Hepatocyte (in vitro differentiated cells): Measurements from ENCODE around the gene ADAMTS14. TPM values are rescaled to one million over a fixed set of nuclear protein-coding genes. Genes with fewer than 3 reads are reported as not detected.

Source experiments
- DNase-seq: peaks from one replicate; pipeline ENCODE4 v3.0.0-alpha.2; 2016; ENCODE audit warnings: low spot score
- H2AFZ ChIP-seq: fragments of 200-600 bp; sonication (generic); 2 replicates; pipeline ENCODE4 v1.6.0; 2016; ENCODE audit warnings: antibody characterized with exemption, mild to moderate bottlenecking
- H3K27ac ChIP-seq: fragments of 200-600 bp; sonication (generic); 2 replicates; pipeline ENCODE4 v1.5.1; 2016; ENCODE audit warnings: mild to moderate bottlenecking
- H3K27me3 ChIP-seq: fragments of 200-600 bp; sonication (generic); 2 replicates; pipeline ENCODE4 v1.6.1; 2016
- H3K36me3 ChIP-seq: fragments of 200-600 bp; sonication (generic); replicated peaks from 2 replicates; pipeline ENCODE4 v1.5.1; 2016; ENCODE audit warnings: low read depth; ENCODE audit not compliant: insufficient read depth
- H3K4me1 ChIP-seq: fragments of 200-600 bp; sonication (generic); 2 replicates; pipeline ENCODE4 v1.5.1; 2016; ENCODE audit warnings: mild to moderate bottlenecking, moderate library complexity; ENCODE audit not compliant: insufficient read depth
- H3K4me2 ChIP-seq: fragments of 200-600 bp; sonication (generic); 2 replicates; pipeline ENCODE4 v1.6.0; 2016
- H3K4me3 ChIP-seq: fragments of 200-600 bp; sonication (generic); 2 replicates; pipeline ENCODE4 v1.5.1; 2016; ENCODE audit warnings: mild to moderate bottlenecking
- H3K79me2 ChIP-seq: fragments of 200-600 bp; sonication (generic); 2 replicates; pipeline ENCODE4 v1.6.0; 2017; ENCODE audit warnings: mild to moderate bottlenecking
- H3K9me2 ChIP-seq: fragments of 200-600 bp; sonication (generic); replicated peaks from 2 replicates; pipeline ENCODE4 v1.6.0; 2017; ENCODE audit warnings: mild to moderate bottlenecking; ENCODE audit not compliant: insufficient read depth
- H3K9me3 ChIP-seq: fragments of 200-600 bp; sonication (generic); 2 replicates; pipeline ENCODE4 v1.5.1; 2016; ENCODE audit warnings: low read depth, mild to moderate bottlenecking
- H4K20me1 ChIP-seq: fragments of 200-600 bp; sonication (generic); 2 replicates; pipeline ENCODE4 v1.6.0; 2016; ENCODE audit warnings: mild to moderate bottlenecking; ENCODE audit not compliant: insufficient read depth, poor library complexity, severe bottlenecking
- EZH2 ChIP-seq: fragments of 200-600 bp; sonication (generic); IDR thresholded peaks from 2 replicates; pipeline ENCODE4 v1.6.1; 2016; ENCODE audit warnings: antibody characterized with exemption, mild to moderate bottlenecking, borderline replicate concordance
- EZH2phosphoT487 ChIP-seq: fragments of 200-600 bp; sonication (generic); IDR thresholded peaks from one replicate; pipeline ENCODE4 v1.6.1; 2018; ENCODE audit warnings: antibody characterized with exemption, mild to moderate bottlenecking, low read depth, moderate library complexity; ENCODE audit not compliant: unreplicated experiment, severe bottlenecking
- WGBS: methylation state at CpG from one replicate; pipeline ENCODE4 v1.1.6; 2016; ENCODE audit warnings: low lambda C conversion rate; ENCODE audit errors: missing lambda C conversion rate; 5-methylcytosine and 5-hydroxymethylcytosine counted together
- polyA plus RNA-seq: library from polyadenylated mRNA; unstranded; fragments of >200 nt; fragmentation: Nextera tagmentation; extraction: Ambion mirVana; gene quantifications from 2 replicates; pipeline ENCODE4 v1.2.1, GENCODE V29; 2016
- total RNA-seq: library from RNA; depleted of rRNA; stranded (reverse); fragments of >200 nt; gene quantifications from 2 replicates; pipeline ENCODE4 v1.2.3, GENCODE V29; 2014
- TF ChIP-seq, protein P1 (sequence below): fragments of 200-600 bp; sonication (generic); IDR thresholded peaks from 2 replicates; pipeline ENCODE4 v1.5.1; 2016; ENCODE audit warnings: antibody characterized with exemption, mild to moderate bottlenecking; ENCODE audit not compliant: poor library complexity

Gene ADAMTS14, protein sequence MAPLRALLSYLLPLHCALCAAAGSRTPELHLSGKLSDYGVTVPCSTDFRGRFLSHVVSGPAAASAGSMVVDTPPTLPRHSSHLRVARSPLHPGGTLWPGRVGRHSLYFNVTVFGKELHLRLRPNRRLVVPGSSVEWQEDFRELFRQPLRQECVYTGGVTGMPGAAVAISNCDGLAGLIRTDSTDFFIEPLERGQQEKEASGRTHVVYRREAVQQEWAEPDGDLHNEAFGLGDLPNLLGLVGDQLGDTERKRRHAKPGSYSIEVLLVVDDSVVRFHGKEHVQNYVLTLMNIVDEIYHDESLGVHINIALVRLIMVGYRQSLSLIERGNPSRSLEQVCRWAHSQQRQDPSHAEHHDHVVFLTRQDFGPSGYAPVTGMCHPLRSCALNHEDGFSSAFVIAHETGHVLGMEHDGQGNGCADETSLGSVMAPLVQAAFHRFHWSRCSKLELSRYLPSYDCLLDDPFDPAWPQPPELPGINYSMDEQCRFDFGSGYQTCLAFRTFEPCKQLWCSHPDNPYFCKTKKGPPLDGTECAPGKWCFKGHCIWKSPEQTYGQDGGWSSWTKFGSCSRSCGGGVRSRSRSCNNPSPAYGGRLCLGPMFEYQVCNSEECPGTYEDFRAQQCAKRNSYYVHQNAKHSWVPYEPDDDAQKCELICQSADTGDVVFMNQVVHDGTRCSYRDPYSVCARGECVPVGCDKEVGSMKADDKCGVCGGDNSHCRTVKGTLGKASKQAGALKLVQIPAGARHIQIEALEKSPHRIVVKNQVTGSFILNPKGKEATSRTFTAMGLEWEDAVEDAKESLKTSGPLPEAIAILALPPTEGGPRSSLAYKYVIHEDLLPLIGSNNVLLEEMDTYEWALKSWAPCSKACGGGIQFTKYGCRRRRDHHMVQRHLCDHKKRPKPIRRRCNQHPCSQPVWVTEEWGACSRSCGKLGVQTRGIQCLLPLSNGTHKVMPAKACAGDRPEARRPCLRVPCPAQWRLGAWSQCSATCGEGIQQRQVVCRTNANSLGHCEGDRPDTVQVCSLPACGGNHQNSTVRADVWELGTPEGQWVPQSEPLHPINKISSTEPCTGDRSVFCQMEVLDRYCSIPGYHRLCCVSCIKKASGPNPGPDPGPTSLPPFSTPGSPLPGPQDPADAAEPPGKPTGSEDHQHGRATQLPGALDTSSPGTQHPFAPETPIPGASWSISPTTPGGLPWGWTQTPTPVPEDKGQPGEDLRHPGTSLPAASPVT
- total RNA-seq (0.60 and 0.87 TPM in 2 replicates), polyA plus RNA-seq (0.95 and 2.1 TPM in 2 replicates)

DNA sequence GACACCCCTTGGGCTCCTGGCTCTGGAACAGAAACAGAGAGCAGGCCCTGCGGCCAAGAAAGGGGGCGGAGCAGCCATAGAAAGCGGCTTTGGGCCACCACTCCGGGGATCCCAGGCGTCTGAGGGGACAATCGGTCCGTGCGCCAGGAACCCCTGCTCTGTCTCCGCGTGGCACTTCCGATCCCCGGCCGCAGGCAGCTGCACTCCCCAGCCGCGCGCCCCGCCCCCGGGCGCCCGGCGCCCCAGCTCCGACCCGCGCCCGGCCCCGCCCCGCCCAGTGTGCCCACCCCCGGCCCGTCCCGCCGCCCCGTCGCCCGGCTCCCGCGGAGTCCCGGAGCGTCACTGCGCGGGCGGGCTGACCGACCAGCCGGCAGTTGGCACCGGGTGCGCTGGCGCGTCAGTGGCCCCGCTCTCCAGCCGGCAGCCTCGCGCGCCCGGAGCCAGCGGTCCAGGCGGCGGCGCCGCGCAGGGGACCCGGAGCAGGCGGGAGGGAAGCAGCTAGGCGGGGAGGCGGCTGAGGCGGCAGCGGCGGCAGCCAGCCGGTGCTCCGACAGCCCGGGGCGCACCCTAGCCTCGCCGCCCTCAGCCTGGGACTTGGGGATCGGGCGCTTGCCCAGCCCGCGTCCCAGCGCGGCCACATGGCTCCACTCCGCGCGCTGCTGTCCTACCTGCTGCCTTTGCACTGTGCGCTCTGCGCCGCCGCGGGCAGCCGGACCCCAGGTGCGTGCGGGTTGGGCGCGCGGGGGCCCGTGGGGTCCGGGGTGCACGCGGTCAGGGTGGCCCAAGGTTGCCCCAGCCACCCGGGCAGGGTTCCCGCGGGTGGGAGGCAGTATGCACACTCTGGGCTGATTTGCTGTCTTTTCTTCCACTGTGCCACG, at the start of gene ADAMTS14:
ADAMTS14 (plus strand) TSS at position 342 of the 878 bp plus-strand sequence; CDS start at position 639, 297 bp downstream.
- H3K4me2 ChIP-seq = peak within 1 kb of the TSS; percentile 81
- H3K79me2 ChIP-seq = no peaks in the 10 kb centered on the region
- no peak within 1 kb of the TSS for H3K27ac ChIP-seq
- peaks cover 35% of the 10 kb centered on the region for H3K27me3 ChIP-seq
- no peaks in the 10 kb centered on the region for H3K9me3 ChIP-seq
- H2AFZ ChIP-seq = no peak within 1 kb of the TSS
- H3K9me2 ChIP-seq = no peaks in the 10 kb centered on the region
- H3K4me3 ChIP-seq = no peak within 1 kb of the TSS
- H4K20me1 ChIP-seq = no peaks in the 10 kb centered on the region
- 4% methylated on average over 53 of the region's 100 CpGs for WGBS
- no peaks in the 10 kb centered on the region for H3K36me3 ChIP-seq
- no peaks in the 10 kb centered on the region for H3K4me1 ChIP-seq
- TF ChIP-seq EZH2 (no peak), EZH2phosphoT487 (no peak)
- TF ChIP-seq, protein P1, sequence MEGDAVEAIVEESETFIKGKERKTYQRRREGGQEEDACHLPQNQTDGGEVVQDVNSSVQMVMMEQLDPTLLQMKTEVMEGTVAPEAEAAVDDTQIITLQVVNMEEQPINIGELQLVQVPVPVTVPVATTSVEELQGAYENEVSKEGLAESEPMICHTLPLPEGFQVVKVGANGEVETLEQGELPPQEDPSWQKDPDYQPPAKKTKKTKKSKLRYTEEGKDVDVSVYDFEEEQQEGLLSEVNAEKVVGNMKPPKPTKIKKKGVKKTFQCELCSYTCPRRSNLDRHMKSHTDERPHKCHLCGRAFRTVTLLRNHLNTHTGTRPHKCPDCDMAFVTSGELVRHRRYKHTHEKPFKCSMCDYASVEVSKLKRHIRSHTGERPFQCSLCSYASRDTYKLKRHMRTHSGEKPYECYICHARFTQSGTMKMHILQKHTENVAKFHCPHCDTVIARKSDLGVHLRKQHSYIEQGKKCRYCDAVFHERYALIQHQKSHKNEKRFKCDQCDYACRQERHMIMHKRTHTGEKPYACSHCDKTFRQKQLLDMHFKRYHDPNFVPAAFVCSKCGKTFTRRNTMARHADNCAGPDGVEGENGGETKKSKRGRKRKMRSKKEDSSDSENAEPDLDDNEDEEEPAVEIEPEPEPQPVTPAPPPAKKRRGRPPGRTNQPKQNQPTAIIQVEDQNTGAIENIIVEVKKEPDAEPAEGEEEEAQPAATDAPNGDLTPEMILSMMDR = no peak
- DNase-seq = peak; percentile 62

DNA sequence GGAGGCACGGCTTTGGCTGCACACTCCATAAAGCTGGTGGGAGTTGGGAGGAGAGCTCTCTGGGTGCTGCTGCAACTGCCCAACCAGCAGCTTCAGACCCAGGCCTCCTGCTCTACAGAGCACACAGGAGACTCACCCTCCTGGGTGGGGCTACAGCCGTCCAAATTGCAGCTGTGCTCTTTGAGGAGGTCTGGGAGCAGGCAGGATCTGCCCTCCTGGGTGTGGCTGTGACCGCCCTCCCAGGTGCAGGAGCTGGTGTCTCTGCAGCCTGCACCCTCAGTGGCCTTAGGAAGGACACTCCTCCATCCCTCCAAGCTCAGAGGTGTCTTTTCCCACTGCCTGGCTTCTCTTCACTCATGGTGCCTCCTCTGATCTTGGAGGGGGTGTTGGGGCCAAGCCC, 49.8 kb upstream of the ADAMTS14 start:
- Histone ChIP-seq H3K9me3 (no peaks in the 10 kb centered on the region), H3K27me3 (no peaks in the 10 kb centered on the region), H3K4me1 (no peaks in the 10 kb centered on the region), H3K79me2 (no peaks in the 10 kb centered on the region), H3K4me3 (no peak overlapping the region), H2AFZ (no peak overlapping the region), H3K9me2 (no peaks in the 10 kb centered on the region), H3K36me3 (no peaks in the 10 kb centered on the region), H3K27ac (no peak overlapping the region), H4K20me1 (no peaks in the 10 kb centered on the region), H3K4me2 (no peak overlapping the region)
- WGBS = 79% methylated on average over 3 of the region's 3 CpGs
- DNase-seq = no peak
- TF ChIP-seq EZH2phosphoT487 (no peak), EZH2 (no peak)
- TF ChIP-seq, protein P1 = no peak
